Muscle of leg (tissue), 11 donors: ENCODE measurements around the gene GALNT12. TPM values are rescaled to one million over a fixed set of nuclear protein-coding genes. Genes with fewer than 3 reads are reported as not detected.

Source experiments
- DNase-seq: peaks from one replicate; pipeline ENCODE4 v3.0.0; 2013
- H3K27ac ChIP-seq: one replicate; pipeline ENCODE4 v1.5.1; 2013; ENCODE audit warnings: mild to moderate bottlenecking, low read length, control low read depth
- H3K27me3 ChIP-seq: one replicate; pipeline ENCODE4 v1.6.1; 2013; ENCODE audit warnings: low read length; ENCODE audit not compliant: control insufficient read depth, insufficient read depth
- H3K36me3 ChIP-seq: one replicate; pipeline ENCODE4 v1.6.1; 2013; ENCODE audit warnings: low read length; ENCODE audit not compliant: control insufficient read depth, insufficient read depth
- H3K4me1 ChIP-seq: one replicate; pipeline ENCODE4 v1.6.1; 2013; ENCODE audit warnings: low read length; ENCODE audit not compliant: control insufficient read depth, insufficient read depth
- H3K4me3 ChIP-seq: one replicate; pipeline ENCODE4 v1.5.1; 2013; ENCODE audit warnings: low read length, control low read depth
- H3K9me3 ChIP-seq: replicated peaks from 2 replicates; pipeline ENCODE4 v1.6.1; 2013; ENCODE audit warnings: low read depth, low read length; ENCODE audit not compliant: control insufficient read depth
- WGBS: methylation state at CpG from one replicate; pipeline ENCODE4 v1.1.5; 2013; ENCODE audit warnings: missing lambda C conversion rate; ENCODE audit not compliant: insufficient coverage; 5-methylcytosine and 5-hydroxymethylcytosine counted together
- polyA plus RNA-seq, 8 donors: library from polyadenylated mRNA; unstranded; fragments of 120-200 nt; gene quantifications; one replicate each; pipeline versions ENCODE4 v1.2.1 to v1.2.3, GENCODE V29; 2013; ENCODE audit warnings: inconsistent platforms in 1 of 8, low replicate concordance in 1 of 8; ENCODE audit not compliant: insufficient read length in 8 of 8, insufficient read depth in 1 of 8
- total RNA-seq: library from RNA; stranded (reverse); fragments of 120-200 nt; gene quantifications from one replicate; pipeline ENCODE4 v1.2.4, GENCODE V29; 2013

GALNT12 gene
- total and polyA plus RNA-seq, 9 donors, result 2.7 to 4.6 (median 3.6) TPM

DNA sequence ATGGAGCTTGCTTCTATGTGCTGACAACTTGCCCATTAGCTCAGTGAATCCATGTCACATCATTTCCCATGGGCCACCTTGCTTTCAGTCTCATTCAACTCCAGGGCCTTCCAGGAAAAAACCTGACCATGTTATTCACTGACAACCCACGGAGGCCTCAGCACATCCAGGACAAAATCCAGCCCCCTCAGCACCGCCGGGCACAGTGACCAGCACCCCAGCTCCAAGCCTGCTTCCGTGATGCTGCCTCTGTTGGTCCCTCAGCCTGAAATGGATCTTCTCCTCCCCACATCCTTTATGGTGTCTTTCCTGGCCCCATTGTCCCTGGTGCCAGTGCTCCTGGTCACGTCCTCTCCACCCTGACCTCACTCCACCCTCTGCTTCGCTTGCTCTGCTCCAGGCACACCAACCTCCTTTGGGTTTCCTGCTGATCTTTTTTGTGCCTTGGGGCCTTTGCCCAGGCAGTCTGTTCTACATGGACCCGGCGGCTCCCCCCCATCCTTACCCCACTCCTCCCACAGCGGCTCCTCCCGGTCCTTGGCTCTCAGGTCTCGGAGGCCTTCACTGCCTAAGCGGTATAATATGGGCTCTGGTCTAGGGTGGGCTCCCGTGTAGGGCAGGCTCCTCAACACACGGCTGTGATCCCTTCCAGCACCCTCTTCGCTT, 36.1 kb upstream of the GALNT12 start:
- no peaks in the 10 kb centered on the region for H3K4me1 ChIP-seq
- H3K9me3 ChIP-seq, result no peaks in the 10 kb centered on the region
- 94% methylated on average over 8 of the region's 15 CpGs for WGBS
- peaks cover 67% of the 10 kb centered on the region for H3K36me3 ChIP-seq
- no peak overlapping the region for H3K4me3 ChIP-seq
- H3K27ac ChIP-seq, result no peak overlapping the region
- DNase-seq, result no peak
- no peaks in the 10 kb centered on the region for H3K27me3 ChIP-seq

- no peaks in the 10 kb centered on the region for H3K9me3 ChIP-seq
- H3K4me1 ChIP-seq, result no peaks in the 10 kb centered on the region
- peaks cover 65% of the 10 kb centered on the region for H3K36me3 ChIP-seq
- 86% methylated on average over 12 of the region's 13 CpGs for WGBS
- DNase-seq, result no peak
- H3K27ac ChIP-seq, result no peak overlapping the region
- no peak overlapping the region for H3K4me3 ChIP-seq
- no peaks in the 10 kb centered on the region for H3K27me3 ChIP-seq
These were observed 34.9 kb upstream of the GALNT12 start for GRCh38 chr9:98772364-98773155.

DNA sequence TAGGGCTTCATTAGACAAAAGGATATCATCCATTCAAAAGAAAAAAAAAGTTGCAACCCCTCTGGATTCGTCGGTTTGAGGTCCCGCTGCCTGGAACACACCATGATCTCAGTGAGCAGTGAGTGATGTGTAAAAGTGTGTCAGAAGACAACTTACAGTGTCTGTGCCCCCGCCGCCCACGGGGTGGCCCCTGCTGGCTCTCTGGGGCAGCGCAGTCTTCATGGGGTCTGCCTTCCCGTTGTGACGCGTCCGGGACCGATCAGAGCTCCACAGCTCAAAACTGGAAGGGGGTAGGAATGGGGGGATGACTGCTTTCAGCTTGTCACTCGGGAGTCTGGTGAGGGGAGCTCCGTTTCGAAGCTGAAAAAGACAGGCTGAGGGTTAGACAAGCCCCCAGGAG, 33.7 kb upstream of the GALNT12 start:
- peaks cover 63% of the 10 kb centered on the region for H3K36me3 ChIP-seq
- no peak for DNase-seq
- no peak overlapping the region for H3K4me3 ChIP-seq
- no peaks in the 10 kb centered on the region for H3K9me3 ChIP-seq
- WGBS, result 86% methylated on average over 15 of the region's 15 CpGs
- H3K4me1 ChIP-seq, result no peaks in the 10 kb centered on the region
- no peaks in the 10 kb centered on the region for H3K27me3 ChIP-seq
- no peak overlapping the region for H3K27ac ChIP-seq

- Histone ChIP-seq H3K27me3 (no peaks in the 10 kb centered on the region), H3K4me1 (no peaks in the 10 kb centered on the region), H3K27ac (no peak overlapping the region), H3K9me3 (no peaks in the 10 kb centered on the region), H3K36me3 (peaks cover 65% of the 10 kb centered on the region), H3K4me3 (no peak overlapping the region)
- DNase-seq, result no peak
- 88% methylated on average over 7 of the region's 9 CpGs for WGBS
These were observed 32.7 kb upstream of the GALNT12 start for GRCh38 chr9:98774746-98775145.

GRCh38 chr9:98775831-98776441, 31.5 kb upstream of the GALNT12 start:
- Histone ChIP-seq H3K36me3 (peaks cover 62% of the 10 kb centered on the region), H3K27ac (no peak overlapping the region), H3K27me3 (no peaks in the 10 kb centered on the region), H3K9me3 (no peaks in the 10 kb centered on the region), H3K4me3 (no peak overlapping the region), H3K4me1 (no peaks in the 10 kb centered on the region)
- peak; percentile 74 for DNase-seq
- WGBS, result 18% methylated on average over 5 of the region's 8 CpGs

- Histone ChIP-seq H3K27ac (no peak overlapping the region), H3K36me3 (peaks cover 62% of the 10 kb centered on the region), H3K4me1 (no peaks in the 10 kb centered on the region), H3K9me3 (no peaks in the 10 kb centered on the region), H3K4me3 (no peak overlapping the region), H3K27me3 (no peaks in the 10 kb centered on the region)
- WGBS, result 92% methylated on average over 2 of the region's 4 CpGs
- DNase-seq, result no peak
These were observed 29.9 kb upstream of the GALNT12 start for GRCh38 chr9:98777618-98778017.

- DNase-seq, result no peak
- peaks cover 62% of the 10 kb centered on the region for H3K36me3 ChIP-seq
- peaks cover 2% of the 10 kb centered on the region for H3K4me1 ChIP-seq
- H3K27ac ChIP-seq, result no peak overlapping the region
- H3K27me3 ChIP-seq, result no peaks in the 10 kb centered on the region
- H3K9me3 ChIP-seq, result no peaks in the 10 kb centered on the region
- 90% methylated on average over 8 of the region's 8 CpGs for WGBS
- H3K4me3 ChIP-seq, result no peak overlapping the region
These were observed 29.2 kb upstream of the GALNT12 start for GRCh38 chr9:98778251-98778650.

- DNase-seq, result no peak
- H3K9me3 ChIP-seq, result no peaks in the 10 kb centered on the region
- no peak overlapping the region for H3K27ac ChIP-seq
- H3K4me3 ChIP-seq, result no peak overlapping the region
- H3K27me3 ChIP-seq, result no peaks in the 10 kb centered on the region
- H3K4me1 ChIP-seq, result peaks cover 8% of the 10 kb centered on the region
- 86% methylated on average over 5 of the region's 8 CpGs for WGBS
- H3K36me3 ChIP-seq, result peaks cover 55% of the 10 kb centered on the region
These were observed 28.5 kb upstream of the GALNT12 start for GRCh38 chr9:98778711-98779530.

DNA sequence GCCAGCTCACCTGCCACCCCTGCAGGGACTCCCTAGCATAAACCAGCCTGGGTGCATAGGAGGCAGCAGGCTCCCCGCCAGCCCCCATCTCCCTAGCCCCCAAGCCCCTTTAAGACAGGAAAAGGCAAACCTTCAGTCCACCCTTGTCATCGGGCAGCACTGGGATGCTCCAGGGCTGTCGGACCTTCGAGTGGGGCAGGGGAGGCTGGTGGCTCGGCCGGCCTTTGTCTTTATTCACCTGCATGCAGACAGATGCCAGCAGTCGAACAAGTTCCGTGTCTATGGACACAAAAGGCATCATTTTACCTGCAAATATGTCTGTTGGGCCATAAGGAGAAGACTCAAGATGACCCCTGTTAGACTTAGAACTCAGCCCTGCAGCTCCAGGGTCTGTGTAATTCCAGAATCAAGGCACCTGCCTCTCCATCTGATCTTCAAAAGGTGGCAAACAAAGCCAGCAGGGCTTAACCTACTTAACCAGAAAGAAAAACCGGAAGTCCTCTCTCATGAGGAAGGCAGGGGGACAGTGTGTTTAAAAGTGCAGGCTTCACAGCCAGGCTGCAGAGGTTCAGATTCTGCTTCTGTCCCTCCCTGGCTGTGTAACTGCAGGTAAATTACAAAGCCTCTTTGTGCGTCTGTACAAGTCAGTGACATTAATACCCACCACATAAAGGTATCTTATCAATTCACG, 27.3 kb upstream of the GALNT12 start:
- no peak for DNase-seq

More for the DNA sequence above, 27.3 kb upstream of the GALNT12 start:
- Histone ChIP-seq H3K27me3 (no peaks in the 10 kb centered on the region), H3K36me3 (peaks cover 49% of the 10 kb centered on the region), H3K4me1 (peaks cover 16% of the 10 kb centered on the region), H3K27ac (no peak overlapping the region), H3K9me3 (no peaks in the 10 kb centered on the region), H3K4me3 (no peak overlapping the region)
- WGBS, result 90% methylated on average over 9 of the region's 11 CpGs
